Posterior cingulate gyrus (tissue), 11 donors: Measurements from ENCODE around the gene CCDC60.

Experiments used
- DNase-seq, 10 donors: peaks; one replicate each; pipeline versions ENCODE4 v3.0.0 to v3.0.0-alpha.2; 2020 to 2021; ENCODE audit warnings: mixed read lengths in 3 of 10
- intact Hi-C: fragments of 100-400 bp; cut with DNase I; formaldehyde crosslinking; loops from one replicate; pipeline ENCODE4 v1.15.1; 2023

The CCDC60 gene

DNA sequence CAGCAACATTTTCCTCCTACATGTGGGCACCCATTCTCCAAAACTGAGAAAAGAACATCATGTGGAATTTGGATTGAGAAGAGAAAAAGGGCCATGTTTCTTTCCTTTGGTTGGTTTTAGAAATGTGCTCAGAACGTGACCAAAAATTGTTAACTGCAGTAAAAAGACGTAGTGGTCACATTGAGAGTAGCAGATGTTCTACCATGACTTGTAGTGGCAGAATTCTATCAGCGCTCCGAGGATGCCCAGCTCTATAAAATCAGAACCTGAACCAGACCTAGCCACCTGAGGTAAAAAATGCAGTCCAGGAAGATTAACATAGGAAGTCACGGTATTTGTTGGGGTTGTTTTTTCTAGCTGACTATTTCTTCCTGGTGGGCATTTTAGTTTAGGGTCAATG, 157.3 kb downstream of the CCDC60 start:
- intact Hi-C loops, result no loop called here

DNA sequence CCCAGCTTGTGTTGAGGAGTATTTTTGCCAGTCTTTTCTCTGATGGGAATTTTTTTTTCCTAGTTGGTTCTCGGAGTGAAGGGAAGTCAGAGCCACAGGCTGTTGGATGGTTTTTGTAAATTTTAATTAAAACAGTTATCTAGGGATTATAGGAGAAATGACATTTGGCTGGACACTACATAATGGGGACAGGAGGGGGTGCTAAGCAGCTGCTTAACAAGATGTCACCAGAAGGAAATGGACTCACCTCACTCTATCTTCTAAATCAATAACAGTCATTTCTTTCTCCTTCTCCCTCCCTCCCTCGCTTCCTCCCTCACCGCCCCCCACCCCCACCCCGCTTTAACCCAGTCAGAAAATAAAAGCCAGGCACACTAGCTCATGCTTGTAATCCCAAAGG, 165.7 kb downstream of the CCDC60 start:
- no peak for DNase-seq
- intact Hi-C loops, result no loop called here

More for the DNA sequence above, 157.3 kb downstream of the CCDC60 start:
- DNase-seq, result no peak

DNA sequence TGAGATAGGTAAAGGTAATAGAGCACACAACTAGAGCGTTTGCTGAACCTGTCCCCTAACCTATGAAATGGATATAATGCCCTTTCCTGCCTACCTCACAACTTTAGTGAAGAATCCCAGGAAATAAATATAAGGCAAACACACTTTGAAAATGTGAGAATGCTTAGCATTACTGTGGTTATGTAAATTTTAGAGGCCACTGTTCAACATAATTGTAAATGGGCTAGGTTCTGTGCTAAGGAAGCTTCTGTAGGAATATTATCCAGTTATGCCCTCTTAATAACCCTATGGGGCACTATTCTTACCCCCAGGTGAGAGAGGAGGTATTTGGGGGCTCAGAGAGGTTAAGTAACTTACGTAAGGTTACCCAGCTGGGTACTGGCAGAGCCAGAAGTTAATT, 166.5 kb downstream of the CCDC60 start:
- DNase-seq, result no peak

DNA sequence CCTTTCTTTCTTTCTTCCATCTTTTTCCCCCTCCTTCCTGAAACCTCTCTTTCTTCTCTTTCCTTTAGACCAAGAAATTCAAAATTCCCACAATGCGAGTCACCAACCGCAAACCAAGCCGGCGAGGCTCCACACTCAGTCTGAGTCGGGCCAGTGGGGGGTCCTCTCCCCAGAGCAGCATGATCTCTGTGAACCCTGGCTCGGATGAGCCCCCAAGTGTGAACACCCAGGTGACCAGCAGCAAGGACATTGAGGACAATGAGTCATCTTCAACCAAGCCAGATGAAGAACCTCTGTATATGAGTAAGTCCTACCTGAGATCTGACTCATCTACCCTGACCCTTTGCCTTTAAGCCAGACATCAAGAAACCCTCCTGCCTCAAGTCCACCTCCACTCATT, 170.5 kb downstream of the CCDC60 start:
- DNase-seq, result no peak
- intact Hi-C loops, result no loop called here

More for the DNA sequence above, 166.5 kb downstream of the CCDC60 start:
- intact Hi-C loops, result no loop called here

DNA sequence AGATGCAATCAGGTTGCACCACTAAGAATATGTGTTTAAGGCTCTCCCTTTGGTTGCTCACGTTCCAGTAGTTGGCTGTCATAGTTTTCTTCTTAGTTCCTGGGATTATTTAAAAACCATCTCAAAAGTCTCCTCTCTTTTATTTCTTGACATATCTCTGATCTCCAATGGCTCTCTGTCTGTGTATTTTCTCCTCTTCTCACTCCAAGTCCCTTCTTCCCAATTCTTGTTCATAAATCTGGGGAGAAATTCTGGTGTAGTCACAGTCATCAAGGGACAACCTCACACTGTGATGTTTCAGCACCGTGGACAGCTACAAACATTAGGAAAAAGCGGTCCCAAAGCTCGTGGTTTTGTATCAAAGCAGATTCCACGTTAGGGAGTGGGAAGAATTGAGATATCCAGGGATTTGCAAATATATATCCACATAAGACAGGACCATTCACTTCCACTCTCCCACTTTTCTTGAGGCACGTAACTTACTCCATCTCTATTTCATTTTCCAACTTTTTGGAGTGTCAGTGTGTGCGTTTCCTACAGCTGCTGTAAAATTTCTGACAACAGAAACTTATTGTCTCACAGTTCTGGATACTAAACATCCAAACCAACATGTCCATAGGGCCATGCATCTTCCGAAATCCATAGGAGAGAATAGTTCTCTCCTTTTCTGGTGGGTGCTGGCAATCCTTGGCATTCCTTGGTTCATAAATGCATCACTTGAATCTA, 178.4 kb downstream of the CCDC60 start:
- no peak for DNase-seq
- intact Hi-C loops, result no loop called here

DNA sequence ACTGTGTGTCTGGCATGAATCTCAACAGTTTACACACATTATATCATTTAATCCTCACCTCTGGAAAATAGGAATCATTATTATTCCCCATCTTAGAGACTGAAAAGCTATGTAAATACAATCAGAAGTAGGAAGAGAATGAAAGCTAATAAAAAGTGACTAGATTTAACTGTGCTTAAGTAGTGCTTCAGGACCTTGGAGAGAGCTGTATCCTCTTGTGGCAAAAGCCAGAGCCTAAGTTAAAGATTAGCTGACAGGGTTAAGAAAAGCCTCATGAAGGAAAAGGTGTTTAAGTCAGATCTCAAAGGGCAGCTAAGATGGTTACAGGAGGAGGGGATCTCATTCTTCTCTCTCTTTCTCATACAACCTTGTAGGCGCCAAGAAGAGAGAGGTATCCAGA, 193.7 kb downstream of the CCDC60 start:
- intact Hi-C loops, result no loop called here
- no peak for DNase-seq

DNA sequence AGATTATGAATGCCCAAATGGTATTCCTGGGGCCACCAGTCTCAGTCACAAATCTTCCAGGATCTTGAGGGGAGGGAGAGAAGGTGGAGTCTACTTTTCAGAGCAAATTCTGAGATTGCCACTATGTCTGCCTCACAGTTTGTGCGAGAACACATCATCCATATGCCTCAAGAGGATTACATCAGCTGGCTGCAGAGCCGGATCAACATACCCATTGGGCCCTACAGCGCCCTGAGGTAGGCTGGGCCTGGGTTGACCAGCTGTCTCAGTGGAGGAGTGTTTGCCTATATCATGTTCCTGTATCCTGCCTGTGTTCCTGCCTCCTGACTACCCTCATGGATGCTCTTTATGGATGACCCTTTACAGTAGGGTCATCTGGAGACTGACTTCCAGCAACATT, 205.9 kb downstream of the CCDC60 start:
- no peak for DNase-seq
- intact Hi-C loops, result loop anchor here (10.0 kb wide), 1 partner anchor 426 kb away; no protein-coding TSS in a partner anchor

DNA sequence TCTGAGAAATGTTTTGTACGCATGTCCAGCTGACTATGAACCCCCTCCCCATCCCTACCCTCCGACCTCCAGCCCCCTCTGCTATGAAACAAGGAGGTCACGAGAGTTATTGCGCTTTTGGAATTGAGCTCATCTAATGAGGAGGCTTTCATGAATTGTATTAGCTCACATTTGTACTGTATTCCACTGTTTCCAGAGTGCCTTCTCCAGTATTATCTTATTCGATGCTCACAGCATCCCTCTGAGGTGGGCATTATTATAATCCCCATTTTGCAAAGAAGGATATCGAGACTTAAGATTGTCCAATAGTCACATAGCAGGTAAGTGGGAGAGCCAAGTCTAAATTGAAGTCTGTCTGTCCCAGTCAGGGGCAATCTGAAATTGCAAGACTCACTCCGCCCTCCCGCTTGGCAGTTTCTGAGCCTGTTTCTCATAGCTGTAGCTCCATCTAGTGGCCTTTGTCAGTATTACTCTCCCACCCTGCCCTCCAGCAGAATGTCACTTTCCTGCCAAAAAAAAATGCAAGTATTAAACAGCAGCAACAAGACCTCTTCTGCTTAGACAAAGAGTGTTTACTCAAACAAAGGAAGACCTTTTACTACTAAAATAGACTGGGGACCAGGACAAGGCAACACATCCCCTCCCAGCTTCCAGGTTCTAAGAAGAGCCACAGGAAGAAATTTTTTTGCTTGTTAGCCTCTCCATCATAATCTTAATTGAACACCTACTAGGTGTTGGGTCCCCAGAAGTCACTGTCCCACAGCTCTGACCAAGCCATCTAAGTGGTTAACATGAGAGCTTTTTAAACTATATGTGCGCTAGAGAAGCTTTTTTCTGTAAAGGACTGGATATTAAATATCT, 210.5 kb downstream of the CCDC60 start:
- intact Hi-C loops, result loop anchor here (10.0 kb wide), 1 partner anchor 430 kb away; no protein-coding TSS in a partner anchor
- peak in 9 of 10 donors; percentile 29 to 92 (median 63) for DNase-seq

DNA sequence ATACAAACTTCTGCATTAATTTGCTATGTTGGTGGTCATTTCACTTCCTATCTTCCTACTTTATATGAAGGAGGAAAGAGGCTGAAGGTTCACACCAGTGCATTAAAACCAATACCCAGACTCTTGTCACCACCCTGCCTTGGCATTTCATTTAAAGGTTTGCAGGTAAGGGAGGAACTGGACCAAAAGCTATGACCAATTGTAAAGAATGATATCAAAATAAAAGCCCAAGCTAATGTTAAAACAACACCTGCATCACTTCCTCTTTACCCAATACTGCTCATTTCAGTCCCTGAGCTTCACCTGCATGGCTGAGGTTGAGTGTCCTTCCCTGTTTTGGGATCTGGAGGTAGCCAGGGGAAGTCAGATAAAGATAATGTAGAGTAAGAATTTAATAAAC, 211.8 kb downstream of the CCDC60 start:
- DNase-seq, result no peak
- intact Hi-C loops, result loop anchor here (10.0 kb wide), 1 partner anchor 432 kb away; no protein-coding TSS in a partner anchor

DNA sequence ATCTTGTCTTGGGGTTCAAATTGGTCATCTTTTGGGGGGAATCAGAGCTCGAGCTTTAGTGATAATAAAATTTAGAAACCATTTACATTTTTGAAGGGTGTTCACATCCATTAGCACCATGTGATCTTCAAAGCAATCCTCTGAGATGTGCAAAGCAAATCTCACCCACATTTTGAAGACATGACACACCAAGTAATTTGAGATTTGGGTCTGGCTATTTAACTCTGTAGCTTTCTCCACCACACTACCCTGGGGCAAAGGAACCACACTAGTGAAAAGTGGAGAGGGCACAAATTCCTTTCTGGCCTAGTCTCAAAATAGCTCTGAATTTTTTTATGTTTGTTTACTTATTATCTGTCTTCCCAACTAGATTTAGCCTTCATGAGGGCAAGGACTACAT, 212.5 kb downstream of the CCDC60 start:
- intact Hi-C loops, result loop anchor here (10.0 kb wide), 1 partner anchor 432 kb away; no protein-coding TSS in a partner anchor

DNA sequence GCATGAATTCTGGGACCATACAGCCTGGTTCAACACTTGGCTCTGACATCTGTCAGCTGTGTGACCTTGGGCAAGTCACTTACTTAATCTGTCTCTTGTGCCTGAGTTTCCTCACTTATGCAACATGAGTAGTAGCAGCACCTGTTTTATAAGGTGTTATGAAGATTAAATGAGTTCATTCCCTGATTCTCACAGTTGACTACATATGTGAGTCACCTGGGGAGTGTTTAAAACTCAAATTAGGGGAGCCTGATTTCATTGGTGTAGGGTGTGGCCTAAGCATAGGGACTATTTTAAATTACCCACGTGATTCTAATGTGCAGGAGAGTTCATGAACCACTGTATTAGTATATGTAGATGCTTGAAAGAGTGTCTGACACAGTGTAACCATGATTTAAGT, 222.3 kb downstream of the CCDC60 start:
- intact Hi-C loops, result no loop called here
- DNase-seq, result no peak

More for the DNA sequence above, 212.5 kb downstream of the CCDC60 start:
- no peak for DNase-seq

DNA sequence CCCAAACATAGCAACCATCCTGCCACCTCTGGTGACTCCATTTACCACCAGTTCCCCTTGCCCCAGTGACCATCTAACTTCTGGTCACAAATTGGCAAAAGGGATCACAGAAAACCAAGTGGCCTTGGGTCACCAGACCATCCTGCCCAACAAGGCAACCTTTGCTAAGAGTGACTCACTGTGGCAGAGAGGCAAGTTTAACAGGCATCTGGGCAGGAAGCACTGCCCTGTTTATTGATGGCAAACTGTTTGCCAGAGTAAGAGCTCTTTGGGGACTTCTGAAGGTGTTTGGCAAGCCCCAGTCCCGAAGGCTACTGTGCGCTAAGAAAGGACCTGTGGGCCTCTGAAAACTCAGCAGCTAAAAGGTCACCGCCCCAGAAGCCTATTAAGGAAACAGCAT, 230.9 kb downstream of the CCDC60 start:
- DNase-seq, result no peak
- intact Hi-C loops, result no loop called here

DNA sequence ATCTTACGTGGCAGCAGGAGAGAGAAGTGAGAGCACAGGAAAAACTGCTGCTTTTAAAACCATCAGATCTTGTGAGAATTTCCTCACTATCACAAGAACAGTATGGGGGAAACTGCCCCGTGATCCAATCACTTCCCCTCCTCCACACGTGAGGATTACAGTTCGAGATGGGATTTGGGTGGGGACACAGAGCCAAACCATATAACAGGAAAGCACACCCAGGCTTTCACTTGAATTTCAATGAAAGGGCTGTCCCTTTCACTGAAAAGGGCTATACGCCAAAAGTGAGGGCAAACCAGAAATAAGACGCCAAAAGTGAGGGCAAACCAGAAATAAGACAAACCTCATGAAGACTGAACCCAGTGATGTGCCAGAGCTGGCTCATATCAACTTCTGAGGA, 236.2 kb downstream of the CCDC60 start:
- no peak for DNase-seq
- intact Hi-C loops, result no loop called here

DNA sequence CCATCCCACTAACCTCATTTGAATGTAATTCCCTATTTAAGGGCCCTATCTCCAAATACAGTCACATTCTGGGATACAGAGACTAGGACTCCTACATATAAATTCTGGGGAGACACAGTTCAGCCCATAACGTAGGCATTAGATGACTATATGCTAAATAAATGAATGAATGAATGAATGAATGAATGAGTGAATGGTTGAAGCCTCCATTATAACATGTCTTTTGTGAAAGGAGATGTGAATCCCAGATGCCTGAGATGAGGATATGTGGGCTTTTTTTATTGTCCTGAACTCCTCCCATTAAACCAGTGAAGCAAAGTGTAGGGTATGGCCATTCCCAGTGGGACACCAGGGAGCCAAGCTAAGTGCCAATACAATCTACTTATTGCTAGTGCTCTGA, 238.6 kb downstream of the CCDC60 start:
- intact Hi-C loops, result no loop called here
- no peak for DNase-seq

DNA sequence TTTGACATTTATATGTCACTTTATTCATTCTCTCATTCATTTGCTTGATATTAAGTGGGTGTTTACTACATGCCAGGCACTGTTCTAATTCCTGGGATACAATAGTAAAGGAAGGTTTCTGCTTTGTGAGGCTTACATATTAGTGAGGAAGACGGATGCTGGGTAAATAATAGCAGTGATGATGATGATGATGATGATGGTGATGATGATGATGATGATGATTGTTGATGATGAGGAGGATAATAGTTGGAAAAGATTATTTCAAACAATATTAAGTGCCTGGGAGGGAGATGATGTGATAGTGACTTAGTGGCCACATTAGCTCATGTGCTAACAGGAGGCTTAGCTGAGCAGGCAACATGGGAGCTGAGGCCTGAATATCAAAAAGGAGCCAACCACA, 239.7 kb downstream of the CCDC60 start:
- DNase-seq, result no peak
- intact Hi-C loops, result no loop called here

DNA sequence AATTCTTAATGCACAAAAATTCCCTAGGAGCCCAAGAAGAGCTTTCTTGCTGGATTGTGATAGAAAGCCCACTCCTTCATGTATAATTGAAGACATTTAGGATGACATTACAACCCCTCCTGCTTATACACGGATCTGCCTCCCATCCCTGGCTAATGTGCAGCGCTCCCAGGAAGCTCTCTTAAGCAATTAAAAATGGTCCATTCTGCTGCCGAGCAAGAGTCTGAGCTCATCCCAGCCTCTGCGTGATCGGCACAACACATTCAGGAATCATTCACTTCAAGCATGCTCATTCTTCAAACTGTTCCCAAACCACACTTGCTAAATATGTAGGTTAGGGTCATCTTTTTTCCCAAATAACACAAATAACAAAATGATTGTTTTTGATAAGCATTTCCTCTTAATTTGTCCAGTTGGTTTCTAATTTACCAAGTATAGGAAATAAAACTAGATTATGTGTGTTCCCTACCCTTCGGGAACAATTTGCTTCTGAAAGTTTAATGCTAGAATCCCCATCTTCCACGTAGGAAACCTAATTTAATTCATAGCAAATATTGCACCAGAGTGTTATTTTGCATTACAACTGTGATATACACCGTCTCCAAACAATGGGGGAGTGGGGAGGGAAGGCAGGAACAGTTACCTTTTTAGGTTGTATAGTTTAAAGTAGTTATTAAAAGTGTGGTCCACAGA, 241.7 kb downstream of the CCDC60 start:
- intact Hi-C loops, result no loop called here
- no peak for DNase-seq

DNA sequence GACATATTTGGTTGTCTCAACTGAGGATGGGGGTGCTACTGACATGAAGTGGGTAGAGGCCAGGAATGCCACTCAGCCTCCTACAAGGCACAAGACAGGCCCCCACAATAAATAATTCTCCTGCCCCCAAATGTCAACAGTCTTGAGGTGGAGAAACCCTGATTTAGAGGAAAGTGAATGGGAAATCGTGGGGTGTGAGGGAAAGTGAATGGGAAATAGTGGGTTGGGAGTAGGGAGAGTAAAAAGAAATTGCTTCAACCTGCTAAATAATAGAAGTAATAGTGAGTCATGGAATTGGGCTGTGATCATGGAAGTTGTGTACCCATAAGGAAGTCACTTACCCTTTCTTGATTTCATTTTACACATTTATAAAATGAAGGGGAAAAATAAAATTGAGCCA, 242.4 kb downstream of the CCDC60 start:
- no peak for DNase-seq
- intact Hi-C loops, result no loop called here

DNA sequence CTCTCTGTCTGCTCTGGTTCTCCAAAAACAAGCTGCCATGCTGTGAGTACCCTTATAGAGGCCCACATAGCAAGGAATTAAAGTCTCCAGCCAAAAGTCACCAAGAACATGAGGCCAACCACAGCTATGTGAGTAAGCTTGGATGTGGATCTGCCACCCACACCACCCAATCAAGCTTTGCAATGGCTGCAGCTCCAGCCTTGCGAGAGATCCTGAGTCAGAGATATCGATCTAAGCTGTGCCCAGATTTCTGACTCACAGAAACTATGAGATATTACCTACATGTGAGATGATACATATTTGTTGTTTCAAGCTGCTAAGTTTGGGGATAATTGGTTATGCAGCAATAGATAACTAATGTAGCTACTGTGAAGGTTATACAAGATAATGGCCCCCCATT, 243.6 kb downstream of the CCDC60 start:
- intact Hi-C loops, result no loop called here
- DNase-seq, result no peak

DNA sequence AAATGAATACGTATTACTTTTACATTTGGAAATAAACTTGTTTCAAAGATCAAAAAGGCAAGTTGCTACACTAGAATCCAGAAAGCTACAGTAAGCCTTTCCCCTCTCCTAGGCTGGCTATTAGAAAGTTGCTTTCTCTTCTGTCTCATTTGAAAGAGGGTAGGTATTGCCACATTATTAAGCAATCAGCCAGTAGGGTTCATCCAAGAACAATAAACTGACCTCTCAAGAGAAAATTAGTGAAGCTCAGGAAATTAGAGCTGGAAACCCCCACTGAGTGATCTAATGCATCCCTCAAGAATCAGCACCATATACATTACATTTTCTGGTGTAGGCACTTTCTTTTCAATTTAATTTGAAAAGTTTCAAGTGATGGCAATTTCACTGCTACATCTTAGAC, 254.6 kb downstream of the CCDC60 start:
- no peak for DNase-seq
- intact Hi-C loops, result no loop called here

DNA sequence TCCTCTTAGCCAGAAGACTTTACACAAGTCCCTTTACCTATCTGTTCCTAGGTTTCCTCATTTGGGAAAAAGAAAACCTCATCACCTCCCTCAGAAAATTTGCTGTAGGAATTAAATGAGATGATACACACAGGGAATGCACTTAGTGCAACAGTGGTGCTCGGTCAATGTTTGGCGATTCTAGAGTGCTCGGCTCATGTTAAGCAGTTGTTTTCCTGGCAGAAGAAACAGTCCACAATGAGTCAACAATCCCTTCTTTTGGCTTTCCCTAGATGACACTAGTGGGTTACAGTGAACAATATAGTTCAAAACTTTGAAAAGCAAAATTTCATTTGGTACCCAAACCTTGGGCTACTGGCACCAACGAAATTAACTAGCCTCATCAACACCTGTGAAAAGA, 255.1 kb downstream of the CCDC60 start:
- intact Hi-C loops, result no loop called here
- DNase-seq, result no peak
